Bronchial epithelial cell (primary cell): ENCODE results near the gene PSMC1. TPM values are rescaled to one million over a fixed set of nuclear protein-coding genes. Genes with fewer than 3 reads are reported as not detected.
"Not testable (repeated sequence)": the region's sequence is repeated elsewhere in the genome, so short reads cannot be mapped to it uniquely, and the experiment has no call there.

Experiments
- DNase-seq: peaks from one replicate; pipeline ENCODE4 v3.0.0-alpha.2; 2010; ENCODE audit warnings: low read depth
- FAIRE-seq: peaks from 2 replicates; lab custom pipeline; 2011; peaks lifted over from hg19 to GRCh38; lab: Jason Lieb, UNC
- H3K27me3 ChIP-seq: 2 replicates; pipeline ENCODE4 v1.5.1; 2011; ENCODE audit warnings: low read length; ENCODE audit not compliant: control insufficient read depth, insufficient read depth
- H3K36me3 ChIP-seq: 2 replicates; pipeline ENCODE4 v1.5.1; 2011; ENCODE audit warnings: low read length; ENCODE audit not compliant: control insufficient read depth, insufficient read depth
- H3K4me3 ChIP-seq: 2 replicates; pipeline ENCODE4 v1.5.1; 2011; ENCODE audit warnings: mild to moderate bottlenecking, low read depth, low read length, control low read depth
- CTCF ChIP-seq: IDR thresholded peaks from 2 replicates; pipeline ENCODE4 v1.5.1; 2011; ENCODE audit warnings: mild to moderate bottlenecking, moderate library complexity, low read length, control low read depth, inconsistent platforms; ENCODE audit not compliant: insufficient read depth, severe bottlenecking
- total RNA-seq: library from RNA; depleted of rRNA; stranded (reverse); fragments of >200 nt; gene quantifications from 2 replicates; pipeline ENCODE4 v1.2.1, GENCODE V29; 2014

The PSMC1 gene
- 102 and 145 TPM in 2 replicates for total RNA-seq

- H3K4me3 ChIP-seq, result peak within 1 kb of the TSS; percentile 72
- TF ChIP-seq CTCF, result no peak
- FAIRE-seq (no peak), DNase-seq (peak; percentile 91)
- H3K27me3 ChIP-seq, result no peaks in the 10 kb centered on the region
- H3K36me3 ChIP-seq, result peaks cover 6% of the 10 kb centered on the region
Observed at GRCh38 chr14:90256354-90257131, at the start of gene PSMC1. TSS of gene PSMC1 (plus strand) at chr14:90256553. CDS start at chr14:90256598, 45 bp downstream.

- no peak overlapping the region for H3K4me3 ChIP-seq
- no peaks in the 10 kb centered on the region for H3K36me3 ChIP-seq
- no peak for TF ChIP-seq CTCF
- FAIRE-seq (no peak), DNase-seq (no peak)
- no peaks in the 10 kb centered on the region for H3K27me3 ChIP-seq
Observed at GRCh38 chr14:90213099-90213748, 43.1 kb upstream of the PSMC1 start.

GRCh38 chr14:90228478-90228877 lies 27.9 kb upstream of the PSMC1 start:
- TF ChIP-seq CTCF, result no peak
- FAIRE-seq, result no peak
- H3K27me3 ChIP-seq, result no peaks in the 10 kb centered on the region
- H3K36me3 ChIP-seq, result no peaks in the 10 kb centered on the region
- H3K4me3 ChIP-seq, result no peak overlapping the region
- no peak for DNase-seq

GRCh38 chr14:90229942-90230341 lies 26.4 kb upstream of the PSMC1 start:
- DNase-seq, H3K36me3 ChIP-seq, H3K4me3 ChIP-seq, H3K27me3 ChIP-seq, FAIRE-seq: not testable (repeated sequence)

- peak; percentile 50 for DNase-seq
- TF ChIP-seq CTCF, result peak; percentile 95
- Histone ChIP-seq H3K27me3 (no peaks in the 10 kb centered on the region), H3K4me3 (no peak overlapping the region), H3K36me3 (no peaks in the 10 kb centered on the region)
- FAIRE-seq, result no peak
Observed at GRCh38 chr14:90235179-90235976, 21.0 kb upstream of the PSMC1 start.

- no peak for DNase-seq
- FAIRE-seq, result no peak
- no peak for TF ChIP-seq CTCF
- Histone ChIP-seq H3K36me3 (no peaks in the 10 kb centered on the region), H3K27me3 (no peaks in the 10 kb centered on the region), H3K4me3 (no peak overlapping the region)
Observed at GRCh38 chr14:90239139-90239538, 17.2 kb upstream of the PSMC1 start.
